Testis (tissue), 2 donors: ENCODE data around the gene RHBDL2.

ENCODE experiments used
- CTCF ChIP-seq, 3 experiments: fragments of 450-650 bp in 2 of 3; fragments of 200-600 bp in 1 of 3; sonication (generic) in 1 of 3; IDR thresholded peaks; one replicate each; pipeline ENCODE4 v1.5.1; 2016 to 2019; ENCODE audit warnings: antibody characterized with exemption in 3 of 3, mild to moderate bottlenecking in 2 of 3, moderate library complexity in 1 of 3
- POLR2A ChIP-seq: fragments of 450-650 bp; IDR thresholded peaks from one replicate; pipeline ENCODE4 v1.6.1; 2017; ENCODE audit warnings: antibody characterized with exemption, mild to moderate bottlenecking, moderate library complexity

- no peak for TF ChIP-seq CTCF (IDR thresholded peaks at IDR 0.05)
- no peak for TF ChIP-seq POLR2A
Observed at GRCh38 chr1:38926091-38926490, 15.5 kb downstream of the RHBDL2 start.
